ENCODE measurements around the gene PTAFR. TPM values are rescaled to one million over a fixed set of nuclear protein-coding genes. Genes with fewer than 3 reads are reported as not detected.

The PTAFR gene
- total and polyA plus RNA-seq, 2 of the 4 experiments (the other 2 are of a cell fraction): 0.17 to 0.18 TPM

DNA sequence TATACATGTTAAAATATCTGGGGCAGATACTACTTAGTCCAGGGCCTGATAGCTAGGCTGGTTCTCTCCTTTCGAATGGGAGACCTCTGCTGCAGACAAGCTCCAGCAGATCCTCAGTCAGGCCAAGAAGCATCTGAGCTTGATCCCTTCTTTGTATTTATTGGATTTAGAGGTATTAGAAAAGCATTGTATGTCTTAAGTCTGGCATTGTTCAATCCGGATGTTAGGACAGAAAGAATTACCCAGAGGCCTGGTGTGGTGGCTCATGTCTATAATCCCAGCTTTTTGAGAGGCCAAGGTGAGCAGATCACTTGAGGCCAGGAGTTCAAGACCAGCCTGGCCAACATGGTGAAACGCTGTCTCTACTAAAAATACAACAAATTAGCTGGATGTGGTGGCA, 66.9 kb downstream of the PTAFR start:
- no peak overlapping the region for H4K91ac ChIP-seq (ENCODE audit: insufficient read depth, low read depth, low read length)
- H3K9me1 ChIP-seq (ENCODE audit: insufficient read depth, low read length): peaks cover 10% of the 10 kb centered on the region
- no peak overlapping the region for H4K5ac ChIP-seq (ENCODE audit: low read depth, low read length)
- no peaks in the 10 kb centered on the region for H3K79me1 ChIP-seq (ENCODE audit: low read depth in 1 of 2, low read length in 2 of 2)
- in situ Hi-C loops (cut with MboI; ENCODE audit: low sequenced_read_pairs): no loop called here
- TF ChIP-seq, protein P1, sequence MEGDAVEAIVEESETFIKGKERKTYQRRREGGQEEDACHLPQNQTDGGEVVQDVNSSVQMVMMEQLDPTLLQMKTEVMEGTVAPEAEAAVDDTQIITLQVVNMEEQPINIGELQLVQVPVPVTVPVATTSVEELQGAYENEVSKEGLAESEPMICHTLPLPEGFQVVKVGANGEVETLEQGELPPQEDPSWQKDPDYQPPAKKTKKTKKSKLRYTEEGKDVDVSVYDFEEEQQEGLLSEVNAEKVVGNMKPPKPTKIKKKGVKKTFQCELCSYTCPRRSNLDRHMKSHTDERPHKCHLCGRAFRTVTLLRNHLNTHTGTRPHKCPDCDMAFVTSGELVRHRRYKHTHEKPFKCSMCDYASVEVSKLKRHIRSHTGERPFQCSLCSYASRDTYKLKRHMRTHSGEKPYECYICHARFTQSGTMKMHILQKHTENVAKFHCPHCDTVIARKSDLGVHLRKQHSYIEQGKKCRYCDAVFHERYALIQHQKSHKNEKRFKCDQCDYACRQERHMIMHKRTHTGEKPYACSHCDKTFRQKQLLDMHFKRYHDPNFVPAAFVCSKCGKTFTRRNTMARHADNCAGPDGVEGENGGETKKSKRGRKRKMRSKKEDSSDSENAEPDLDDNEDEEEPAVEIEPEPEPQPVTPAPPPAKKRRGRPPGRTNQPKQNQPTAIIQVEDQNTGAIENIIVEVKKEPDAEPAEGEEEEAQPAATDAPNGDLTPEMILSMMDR (conservative IDR thresholded peaks at IDR 0.05; ENCODE audit: low read depth, low read length): no peak
- TF ChIP-seq MAFK (IDR thresholded peaks at IDR 0.05; ENCODE audit: low read depth, low read length): no peak
- no peak for TF ChIP-seq FOS (IDR thresholded peaks at IDR 0.05; ENCODE audit: low read depth, low read length)
- TF ChIP-seq, protein P2, sequence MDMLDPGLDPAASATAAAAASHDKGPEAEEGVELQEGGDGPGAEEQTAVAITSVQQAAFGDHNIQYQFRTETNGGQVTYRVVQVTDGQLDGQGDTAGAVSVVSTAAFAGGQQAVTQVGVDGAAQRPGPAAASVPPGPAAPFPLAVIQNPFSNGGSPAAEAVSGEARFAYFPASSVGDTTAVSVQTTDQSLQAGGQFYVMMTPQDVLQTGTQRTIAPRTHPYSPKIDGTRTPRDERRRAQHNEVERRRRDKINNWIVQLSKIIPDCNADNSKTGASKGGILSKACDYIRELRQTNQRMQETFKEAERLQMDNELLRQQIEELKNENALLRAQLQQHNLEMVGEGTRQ (IDR thresholded peaks at IDR 0.05; ENCODE audit: low read depth, low read length): no peak
- TF ChIP-seq MXI1 (IDR thresholded peaks at IDR 0.05; ENCODE audit: borderline replicate concordance, low read depth, low read length): no peak
- TF ChIP-seq NFE2L2 (IDR thresholded peaks at IDR 0.05; ENCODE audit: low read depth, low read length): no peak
- no peak for TF ChIP-seq RCOR1 (IDR thresholded peaks at IDR 0.05; ENCODE audit: insufficient replicate concordance, low read length)
- TF ChIP-seq RFX5 (IDR thresholded peaks at IDR 0.05; ENCODE audit: low read depth, low read length): no peak
- TF ChIP-seq, protein P3, sequence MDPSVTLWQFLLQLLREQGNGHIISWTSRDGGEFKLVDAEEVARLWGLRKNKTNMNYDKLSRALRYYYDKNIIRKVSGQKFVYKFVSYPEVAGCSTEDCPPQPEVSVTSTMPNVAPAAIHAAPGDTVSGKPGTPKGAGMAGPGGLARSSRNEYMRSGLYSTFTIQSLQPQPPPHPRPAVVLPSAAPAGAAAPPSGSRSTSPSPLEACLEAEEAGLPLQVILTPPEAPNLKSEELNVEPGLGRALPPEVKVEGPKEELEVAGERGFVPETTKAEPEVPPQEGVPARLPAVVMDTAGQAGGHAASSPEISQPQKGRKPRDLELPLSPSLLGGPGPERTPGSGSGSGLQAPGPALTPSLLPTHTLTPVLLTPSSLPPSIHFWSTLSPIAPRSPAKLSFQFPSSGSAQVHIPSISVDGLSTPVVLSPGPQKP (IDR thresholded peaks at IDR 0.05; ENCODE audit: borderline replicate concordance, low read depth, low read length): no peak
- TF ChIP-seq RAD21 (IDR thresholded peaks at IDR 0.05; ENCODE audit: low read length): no peak
- no peak for TF ChIP-seq POLR2A (IDR thresholded peaks at IDR 0.05; ENCODE audit: low read depth, low read length)
- TF ChIP-seq MAZ (IDR thresholded peaks at IDR 0.05; ENCODE audit: borderline replicate concordance, low read depth, low read length): no peak
- TF ChIP-seq CEBPB (IDR thresholded peaks at IDR 0.05; ENCODE audit: low read depth, low read length): no peak
- TF ChIP-seq SMC3 (IDR thresholded peaks at IDR 0.05; ENCODE audit: low read depth, low read length): no peak
- H2AK5ac ChIP-seq (ENCODE audit: low read depth, low read length): no peak overlapping the region
- DNase-seq (no peak), ATAC-seq (ENCODE audit: low read depth) (no peak)
- H3K9ac ChIP-seq (ENCODE audit: low read depth, low read length): no peak overlapping the region
- H3K9me3 ChIP-seq (ENCODE audit: control insufficient read depth, insufficient read depth, low read length): no peaks in the 10 kb centered on the region
- H2BK20ac ChIP-seq (ENCODE audit: low read depth, low read length): no peak overlapping the region
- BruUV-seq (replicated peaks): no TSS peak
- H3K27me3 ChIP-seq (ENCODE audit: control insufficient read depth, insufficient read depth, low read length): no peaks in the 10 kb centered on the region
- no peak overlapping the region for H2BK120ac ChIP-seq (ENCODE audit: low read depth, low read length)
- H3K14ac ChIP-seq (replicated peaks; ENCODE audit: low read depth, low read length): no peak overlapping the region
- no peak overlapping the region for H2BK5ac ChIP-seq (ENCODE audit: low read depth, low read length, poor library complexity, severe bottlenecking)
- intact Hi-C loops (cut with micrococcal nuclease): no loop called here
- WGBS, 2 experiments (ENCODE audit: extremely low coverage in 2 of 2, insufficient read length in 1 of 2): no CpG with 5 or more reads among the region's 3 CpGs
- H2BK15ac ChIP-seq (ENCODE audit: low read depth, low read length): no peak overlapping the region
- no peak overlapping the region for H3K23ac ChIP-seq (ENCODE audit: low read depth, low read length)
- H3K4me3 ChIP-seq (ENCODE audit: insufficient read depth, low read depth, low read length): no peak overlapping the region
- H2AFZ ChIP-seq (replicated peaks; ENCODE audit: low read length, poor library complexity): no peak overlapping the region
- dilution Hi-C loops (cut with HindIII; ENCODE audit: low sequenced_read_pairs, unreplicated experiment): no loop called here
- ChIA-PET CTCF (no interaction called here), POLR2A (ENCODE audit: unreplicated experiment) (no interaction called here)
- no peak overlapping the region for H2AK9ac ChIP-seq (replicated peaks; ENCODE audit: low read depth, low read length, poor library complexity)
- H4K20me1 ChIP-seq (ENCODE audit: insufficient read depth, low read length): no peaks in the 10 kb centered on the region
- H3K36me3 ChIP-seq (ENCODE audit: control insufficient read depth, insufficient read depth, low read length): no peaks in the 10 kb centered on the region
- H3K18ac ChIP-seq (ENCODE audit: low read depth, low read length): no peak overlapping the region
- no peak overlapping the region for H4K8ac ChIP-seq (ENCODE audit: low read depth in 2 of 2, low read length in 2 of 2)
- H3K4me2 ChIP-seq (ENCODE audit: low read depth, low read length): no peak overlapping the region
- no peak overlapping the region for H3K56ac ChIP-seq (ENCODE audit: extremely low read depth, insufficient read depth, low read length)
- peaks cover 8% of the 10 kb centered on the region for H3K4me1 ChIP-seq (ENCODE audit: control insufficient read depth, insufficient read depth, low read length)
- no peak overlapping the region for H3K4ac ChIP-seq (ENCODE audit: low read depth, low read length)
- H3K27ac ChIP-seq (ENCODE audit: insufficient read depth, low read length): no peak overlapping the region
